ENCODE measurements around the gene GSG1. TPM values are rescaled to one million over a fixed set of nuclear protein-coding genes. Genes with fewer than 3 reads are reported as not detected.

Gene GSG1
- total RNA-seq, 1 experiment from 2014 or later: 0.22 TPM

DNA sequence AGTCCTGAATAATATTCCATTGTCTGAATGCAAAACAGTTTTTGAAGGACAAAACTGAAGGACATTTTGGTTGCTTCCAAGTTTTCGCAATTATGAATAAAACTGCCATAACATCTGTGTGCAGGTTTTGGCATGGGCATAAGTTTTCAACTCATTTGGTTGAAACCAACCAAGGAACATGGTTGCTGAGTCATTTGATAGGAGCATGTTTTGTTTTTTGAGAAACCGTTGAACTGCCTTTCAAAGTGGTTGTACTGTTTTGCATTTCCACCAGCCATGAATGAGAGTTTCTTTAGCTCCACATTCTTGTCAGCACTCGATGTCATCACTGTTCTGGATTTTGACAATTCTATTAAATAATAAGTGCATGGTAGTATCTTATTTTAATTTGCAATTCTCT, 23.0 kb upstream of the GSG1 start:
- WGBS (ENCODE audit: extremely low coverage, insufficient read length, low lambda C conversion rate): no CpG with 5 or more reads among the region's 3 CpGs
- no peak overlapping the region for H3K27ac ChIP-seq (ENCODE audit: insufficient read length, low read depth, low read length)
- H2BK20ac ChIP-seq (ENCODE audit: low read depth, low read length, poor library complexity, severe bottlenecking): no peak overlapping the region

More for the DNA sequence above, 23.0 kb upstream of the GSG1 start:
- Histone ChIP-seq H3K4me1 (ENCODE audit: insufficient read depth, low read length) (peaks cover 4% of the 10 kb centered on the region), H3K56ac (ENCODE audit: insufficient read length, low read depth, low read length) (no peak overlapping the region), H3K27me3 (ENCODE audit: insufficient read depth, low read length) (no peaks in the 10 kb centered on the region), H4K8ac (replicated peaks; ENCODE audit: insufficient read length, low read depth, low read length) (no peak overlapping the region), H4K20me1 (ENCODE audit: control insufficient read depth, insufficient read depth, insufficient read length) (no peaks in the 10 kb centered on the region), H2BK120ac (ENCODE audit: low read depth, low read length, poor library complexity, severe bottlenecking) (no peak overlapping the region), H2BK12ac (ENCODE audit: insufficient read length, low read depth, low read length) (no peak overlapping the region), H3K18ac (ENCODE audit: insufficient read length, low read depth, low read length) (no peak overlapping the region), H3K79me1 (ENCODE audit: insufficient read depth, low read depth, low read length, poor library complexity, severe bottlenecking) (no peaks in the 10 kb centered on the region), H3K4ac (ENCODE audit: low read depth, low read length) (no peak overlapping the region), H3T11ph (ENCODE audit: low read length) (no peak overlapping the region), H3K4me2 (ENCODE audit: insufficient read depth, insufficient read length, low read length) (no peak overlapping the region), H2BK5ac (ENCODE audit: insufficient read length, low read length) (no peak overlapping the region), H2AFZ (ENCODE audit: low read length) (no peak overlapping the region), H3K9me3 (ENCODE audit: control insufficient read depth, low read depth, low read length) (no peaks in the 10 kb centered on the region), H3K23me2 (ENCODE audit: insufficient read length, low read depth, low read length, poor library complexity, severe bottlenecking) (no peaks in the 10 kb centered on the region), H4K91ac (ENCODE audit: insufficient read length, low read depth, low read length) (no peak overlapping the region), H2BK15ac (ENCODE audit: low read depth, low read length) (no peak overlapping the region), H3K14ac (ENCODE audit: insufficient read depth, low read length) (no peak overlapping the region), H3K23ac (ENCODE audit: insufficient read length, low read depth, low read length) (no peak overlapping the region), H3K79me2 (ENCODE audit: insufficient read depth, low read length) (no peaks in the 10 kb centered on the region), H4K5ac (ENCODE audit: insufficient read length, low read depth, low read length) (no peak overlapping the region), H3K9ac (ENCODE audit: extremely low read depth, insufficient read length, low read length) (no peak overlapping the region), H2AK5ac (ENCODE audit: insufficient read length, low read length) (no peak overlapping the region)
- peaks cover 11 to 15% of the 10 kb centered on the region in 2 experiments for H3K4me1 Mint-ChIP-seq
- no peaks in the 10 kb centered on the region; a peak in 2 of 7 replicates for H3K36me3 Mint-ChIP-seq (ENCODE audit: insufficient read depth in 1 of 3, low read depth in 3 of 3)
- H3K27ac Mint-ChIP-seq: no peak overlapping the region
- no peak for DNase-seq
- H3K27me3 Mint-ChIP-seq (ENCODE audit: low read depth): no peaks in the 10 kb centered on the region
- H3K4me3 Mint-ChIP-seq: no peak overlapping the region
- no peaks in the 10 kb centered on the region for H3K9me3 Mint-ChIP-seq
- no peak for TF ChIP-seq CTCF (conservative IDR thresholded peaks at IDR 0.05)
